ENCODE data around the gene ERP44.

GRCh38 chr9:100126423-100126822 lies 27.6 kb upstream of the ERP44 start:
- TF ChIP-seq CTCF (IDR thresholded peaks at IDR 0.05) = no peak
- TF ChIP-seq EZH2 (IDR thresholded peaks at IDR 0.05) = no peak
